ENCODE data around the gene IQGAP2. TPM values are rescaled to one million over a fixed set of nuclear protein-coding genes. Genes with fewer than 3 reads are reported as not detected.
A peak's percentile ranks its signal among the peaks of the same experiment; 100 is the strongest.
"Not testable (repeated sequence)": the region's sequence is repeated elsewhere in the genome, so short reads cannot be mapped to it uniquely, and the experiment has no call there.

The IQGAP2 gene
- 10 to 100 TPM in 9 of 10 donors, 1 to 10 TPM in 1; 9.9 to 28.4 (median 14.7) TPM for polyA plus RNA-seq (ENCODE audit: insufficient read length in 10 of 10)
- long read RNA-seq, donor 1, result 0 reads
- long read RNA-seq, donor 2, result 0 reads
- long read RNA-seq, donor 3, result 0 reads
- long read RNA-seq, donor 4, result 0 reads
- long read RNA-seq, donor 5, full-length matches to known transcripts, result 1 of 1 reads
- long read RNA-seq, donor 5, partial matches to known transcripts, result 0 of 1 reads
- long read RNA-seq, donor 5, other reads (novel, unspliced or antisense), result 0 of 1 reads
- long read RNA-seq, donor 6, full-length matches to known transcripts, result 1 of 11 reads
- long read RNA-seq, donor 6, partial matches to known transcripts, result 10 of 11 reads
- long read RNA-seq, donor 6, other reads (novel, unspliced or antisense), result 0 of 11 reads
- long read RNA-seq, donor 7, full-length matches to known transcripts, result 1 of 1 reads
- long read RNA-seq, donor 7, partial matches to known transcripts, result 0 of 1 reads
- long read RNA-seq, donor 7, other reads (novel, unspliced or antisense), result 0 of 1 reads
- long read RNA-seq, donor 8, result 0 reads
- long read RNA-seq, donor 9, result 0 reads

GRCh38 chr5:76402886-76403765 is at the start of gene IQGAP2:
Gene IQGAP2 (plus strand): TSS chr5:76403285. CDS start chr5:76403546, 261 bp downstream.
- peak; percentile 67 to 94 (median 88) for DNase-seq

- DNase-seq, result no peak
These were observed 46.2 kb upstream of the IQGAP2 start for GRCh38 chr5:76356887-76357286.

DNA sequence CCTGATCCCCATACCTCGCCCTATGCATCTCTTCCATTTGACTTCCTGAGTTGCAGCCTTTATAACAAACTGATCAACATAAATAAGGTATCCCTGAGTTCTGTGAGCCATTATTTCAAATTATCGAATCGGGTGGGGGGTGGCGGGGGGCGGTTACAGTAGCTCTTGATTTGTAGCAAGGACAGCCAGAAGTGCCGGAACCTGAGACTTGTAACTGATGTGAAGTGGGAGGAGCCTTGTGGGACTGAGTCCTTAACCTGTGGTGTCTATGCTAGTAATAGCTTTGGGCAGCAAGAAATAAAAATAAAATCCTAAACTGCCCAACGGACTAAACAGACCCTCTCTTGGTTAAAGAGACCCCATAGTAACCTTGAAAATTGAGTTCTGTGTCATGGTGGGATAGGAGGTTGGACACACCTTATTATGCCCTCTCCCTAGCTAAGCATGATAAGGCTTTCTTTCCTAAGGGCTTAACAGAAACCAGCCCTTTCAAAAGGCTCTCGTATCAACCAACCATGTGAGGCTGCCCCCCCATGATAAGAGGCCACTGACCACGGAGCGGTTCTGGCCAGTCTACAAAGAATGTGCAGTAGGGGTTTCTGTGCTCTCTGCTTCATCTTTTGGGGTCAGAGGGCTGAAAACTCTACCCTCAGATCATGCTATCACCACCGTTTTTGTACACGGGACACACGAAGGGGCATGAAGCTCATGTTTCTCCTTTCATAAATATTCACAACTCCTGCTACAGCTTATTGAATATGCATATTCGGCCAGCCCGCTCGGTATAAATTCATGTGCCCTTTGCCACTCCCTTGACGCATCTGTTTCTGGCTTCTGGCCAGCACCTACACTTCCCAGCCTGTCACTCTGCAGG is 39.5 kb upstream of the IQGAP2 start:
- DNase-seq, result no peak

GRCh38 chr5:76364226-76364589 is 38.9 kb upstream of the IQGAP2 start:
- peak in 2 of 3 donors; percentile 22 to 40 for DNase-seq

GRCh38 chr5:76365561-76365960 is 37.5 kb upstream of the IQGAP2 start:
- no peak for DNase-seq

- no peak for DNase-seq
These were observed 36.5 kb upstream of the IQGAP2 start for GRCh38 chr5:76366596-76366995.

DNA sequence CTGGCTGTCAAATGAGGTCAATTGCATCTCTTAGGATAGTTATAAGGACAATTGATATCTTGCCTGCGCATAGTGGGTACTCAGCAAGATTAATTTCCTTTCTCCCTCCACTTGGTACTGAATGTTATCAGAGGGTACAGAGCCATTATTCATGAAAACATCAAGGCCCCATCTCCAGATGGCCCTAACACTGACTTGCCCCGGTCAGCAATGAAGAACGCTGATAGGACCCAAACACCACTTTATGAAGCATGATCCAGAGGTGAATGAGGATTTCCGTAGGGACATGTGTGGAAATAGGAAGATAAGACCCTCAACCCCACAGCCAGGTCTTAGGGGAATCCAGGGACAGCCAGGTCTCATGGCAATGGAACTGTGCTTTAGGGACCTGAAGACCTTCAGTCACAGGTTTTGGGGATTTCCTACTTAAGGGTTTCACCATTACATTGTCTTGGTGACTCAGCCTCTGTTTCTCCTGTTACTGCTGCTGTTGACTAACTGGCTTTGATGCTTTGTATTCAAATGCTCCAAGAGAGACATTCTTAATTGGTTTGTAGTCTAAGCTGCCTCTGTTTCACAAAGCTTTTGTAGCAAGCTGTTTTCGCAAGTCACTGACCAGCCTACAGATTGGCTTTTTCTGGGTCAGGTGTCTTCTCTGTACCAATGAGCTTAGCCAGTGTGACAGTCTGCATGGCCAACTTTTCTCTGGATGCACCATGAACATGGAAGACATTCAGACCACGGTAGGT is 35.3 kb upstream of the IQGAP2 start:
- no peak for DNase-seq

GRCh38 chr5:76368941-76369340 is 34.1 kb upstream of the IQGAP2 start:
- no peak for DNase-seq

- not testable (repeated sequence) for DNase-seq
These were observed 33.4 kb upstream of the IQGAP2 start for GRCh38 chr5:76369668-76370067.

DNA sequence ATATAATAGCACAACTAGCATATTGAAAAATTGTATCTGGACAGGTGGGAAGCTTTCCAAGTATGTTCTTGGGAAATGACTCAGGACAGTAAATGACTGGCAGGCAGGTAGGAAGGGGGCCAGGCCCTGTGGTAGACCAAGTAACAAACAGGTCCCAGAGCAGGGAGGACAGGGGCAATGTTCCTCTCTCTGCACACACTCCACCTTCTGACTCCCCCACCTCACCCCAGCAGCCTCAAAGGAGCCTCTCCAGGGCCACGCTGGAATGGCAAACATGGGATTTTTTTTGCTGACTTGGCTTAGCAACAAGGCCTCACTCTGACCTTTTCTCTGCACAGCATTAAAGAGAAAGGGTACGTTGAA is 31.1 kb upstream of the IQGAP2 start:
- DNase-seq, result no peak

- peak in 1 of 3 donors; percentile 84 for DNase-seq
These were observed 30.6 kb upstream of the IQGAP2 start for GRCh38 chr5:76372323-76373054.

DNA sequence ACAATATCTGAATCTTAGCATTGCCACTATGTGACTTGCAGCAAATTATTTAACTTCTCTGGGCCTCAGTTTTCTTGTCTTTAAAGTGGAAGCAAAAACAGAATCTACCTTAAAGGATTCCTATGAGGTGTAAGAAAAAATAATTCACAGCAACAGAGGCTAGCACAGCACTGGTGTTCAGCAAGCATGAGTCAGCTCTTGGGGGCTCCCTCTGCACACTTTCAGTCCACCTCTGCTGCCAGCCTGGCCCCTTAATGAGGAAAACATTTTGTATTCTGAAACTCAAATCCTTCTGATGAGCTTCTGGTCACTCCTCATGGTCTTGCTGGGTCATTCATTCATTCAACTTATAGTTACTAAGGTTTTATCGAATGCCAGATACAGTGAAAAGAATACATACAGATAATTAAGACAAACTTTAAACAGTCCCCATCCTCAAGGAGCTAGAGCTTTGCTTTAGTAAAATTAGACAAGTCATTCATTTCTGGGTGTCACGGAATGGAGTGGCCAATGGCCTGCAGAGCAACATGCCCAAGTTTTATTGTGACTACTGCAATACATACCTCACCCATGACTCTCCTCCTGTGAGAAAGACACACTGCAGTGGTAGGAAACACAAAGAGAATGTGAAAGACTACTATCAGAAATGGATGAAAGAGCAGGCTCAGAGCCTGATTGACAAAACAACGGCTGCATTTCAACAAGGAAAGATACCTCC is 26.8 kb upstream of the IQGAP2 start:
- DNase-seq, result no peak

DNA sequence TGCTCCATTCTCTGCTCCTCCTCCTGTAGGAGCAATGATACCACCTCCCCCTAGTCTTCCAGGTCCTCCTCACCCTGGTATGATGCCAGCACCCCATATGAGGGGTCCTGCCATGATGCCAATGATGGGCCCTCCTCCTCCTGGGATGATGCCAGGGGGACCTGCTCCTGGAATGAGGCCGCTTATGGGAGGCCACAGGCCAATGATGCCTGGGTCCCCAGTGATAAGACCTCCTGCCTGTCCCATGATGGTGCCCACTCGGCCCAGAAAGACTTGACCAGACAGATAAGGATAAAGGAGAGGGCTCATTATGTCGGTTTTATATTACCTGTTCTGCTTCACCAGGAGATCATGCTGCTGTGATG is 26.2 kb upstream of the IQGAP2 start:
- DNase-seq, result no peak

DNA sequence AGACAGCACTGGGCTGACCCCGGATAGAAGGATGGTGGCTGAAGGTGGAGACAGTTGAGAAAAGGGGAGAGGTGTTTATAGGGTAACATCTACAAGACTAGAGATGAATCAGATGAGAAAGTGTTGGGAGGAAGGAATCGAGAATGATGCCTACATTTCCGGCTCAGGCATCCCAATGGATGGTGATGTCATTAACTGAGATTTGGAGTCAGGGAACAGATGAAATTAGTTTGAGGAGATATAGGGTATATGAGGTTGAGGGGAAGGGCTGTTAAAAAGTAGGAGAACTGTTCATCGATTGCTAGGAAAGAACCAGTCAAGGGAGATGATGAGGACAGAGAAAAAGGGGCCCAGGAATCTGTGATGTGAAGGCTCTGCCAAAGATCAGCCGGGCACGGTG is 24.7 kb upstream of the IQGAP2 start:
- no peak for DNase-seq

DNA sequence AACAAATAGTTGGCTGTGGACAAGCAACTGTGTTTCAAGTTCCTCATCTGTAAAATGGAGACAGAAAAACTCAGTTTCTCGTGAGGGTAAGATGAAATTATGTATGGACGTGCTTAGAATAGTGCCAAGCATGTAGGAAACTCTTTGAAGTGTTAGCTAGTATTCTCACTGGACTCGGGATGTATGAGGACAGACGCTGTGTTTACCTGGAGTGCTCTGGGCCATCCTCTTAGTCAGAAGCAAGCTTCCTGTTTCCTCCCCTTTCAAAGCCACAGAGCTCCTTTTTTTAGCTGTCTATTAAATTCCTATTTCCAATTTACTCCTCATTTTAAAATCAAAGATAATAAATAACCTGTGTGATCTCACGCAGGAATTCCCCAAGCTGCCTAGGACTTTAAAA is 23.8 kb upstream of the IQGAP2 start:
- DNase-seq, result no peak

GRCh38 chr5:76379855-76380254 is 23.2 kb upstream of the IQGAP2 start:
- DNase-seq, result no peak

DNA sequence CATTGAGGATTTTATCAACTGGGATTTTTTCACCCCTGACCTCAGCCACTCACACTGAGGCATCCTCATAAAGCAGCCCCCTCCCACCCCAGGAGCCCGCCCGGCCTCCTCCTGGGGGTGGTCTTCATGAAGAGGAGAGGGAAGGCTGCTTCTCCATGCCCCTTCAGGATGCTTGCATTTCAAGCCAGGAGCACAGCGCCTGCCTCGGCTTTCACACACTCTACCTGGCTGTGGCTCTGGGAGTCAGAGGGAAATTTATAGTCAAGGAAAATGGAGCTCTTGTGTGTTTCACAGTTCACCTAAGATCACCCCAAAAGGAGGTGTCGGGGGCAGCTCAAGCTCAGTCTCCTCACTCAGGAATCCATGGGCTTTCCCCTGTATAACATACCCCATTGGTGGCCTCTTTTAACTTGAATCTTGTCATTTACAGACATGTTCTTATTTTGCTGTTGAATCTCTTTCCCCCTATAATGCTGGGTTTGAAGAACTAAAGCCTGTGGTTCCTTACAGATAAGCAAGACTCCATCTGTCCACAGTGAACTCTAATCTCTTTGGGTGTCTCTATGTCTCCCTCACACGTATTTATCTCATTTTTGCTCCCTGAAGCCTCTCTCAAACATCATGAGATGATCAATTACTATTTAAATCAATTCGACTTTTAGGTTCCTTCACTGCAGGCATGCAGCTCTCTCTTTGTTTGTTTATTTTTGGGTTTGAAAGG is 22.6 kb upstream of the IQGAP2 start:
- DNase-seq, result no peak

GRCh38 chr5:76383126-76383832 is 19.8 kb upstream of the IQGAP2 start:
- DNase-seq, result no peak

Measured in muscle of back (tissue), 13 donors.